Gastroesophageal sphincter (tissue), 3 donors: Measurements from ENCODE around the gene RPL38.

Experiments used
- CTCF ChIP-seq, 4 experiments: fragments of 200-600 bp in 2 of 4; fragments of 450-650 bp in 2 of 4; sonication (generic) in 1 of 4; IDR thresholded peaks; one replicate each; pipeline ENCODE4 v1.5.1; 2017 to 2019; ENCODE audit warnings: antibody characterized with exemption in 4 of 4, mild to moderate bottlenecking in 2 of 4, moderate library complexity in 2 of 4
- EP300 ChIP-seq: sonication (generic); formaldehyde crosslinking; IDR thresholded peaks from one replicate; pipeline ENCODE4 v1.6.1; 2017; ENCODE audit warnings: antibody characterized with exemption, mild to moderate bottlenecking
- POLR2A ChIP-seq, 2 donors: fragments of 450-650 bp; IDR thresholded peaks; one replicate each; pipeline ENCODE4 v1.6.1; 2017; ENCODE audit warnings: antibody characterized with exemption in 2 of 2, mild to moderate bottlenecking in 2 of 2, moderate library complexity in 1 of 2

- TF ChIP-seq CTCF (IDR thresholded peaks at IDR 0.05): no peak
- TF ChIP-seq POLR2A (IDR thresholded peaks at IDR 0.05): no peak
- no peak for TF ChIP-seq EP300
Observed at GRCh38 chr17:74233937-74234336, 30.5 kb downstream of the RPL38 start.
